Measurements from ENCODE around the gene EDEM1.

DNA sequence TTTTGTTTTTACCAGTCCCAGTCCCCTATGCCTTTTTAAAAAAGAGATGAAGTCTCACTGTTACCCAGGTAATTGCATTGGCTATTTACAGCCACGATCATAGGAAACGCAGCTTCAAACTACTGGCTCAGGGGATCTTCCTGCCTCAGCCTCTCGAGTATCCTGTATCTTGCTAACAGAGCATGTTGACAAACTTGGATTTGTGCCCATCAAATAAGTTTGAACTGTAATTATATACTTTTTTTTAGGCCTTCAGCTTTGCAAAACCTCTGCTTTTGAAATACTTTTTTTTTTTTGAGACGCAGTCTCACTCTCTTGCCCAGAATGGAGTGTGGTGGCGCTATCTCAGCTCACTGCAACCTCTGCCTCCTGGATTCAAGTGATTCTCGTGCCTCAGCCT is 3.0 kb upstream of the EDEM1 start:
- TF ChIP-seq CTCF (conservative IDR thresholded peaks at IDR 0.05; ENCODE audit: low read length), result no peak
- TF ChIP-seq EZH2phosphoT487 (IDR thresholded peaks at IDR 0.05; ENCODE audit: borderline replicate concordance), result no peak
